ENCODE data around the gene PLPPR4.
"Not testable (repeated sequence)": the region's sequence is repeated elsewhere in the genome, so short reads cannot be mapped to it uniquely, and the experiment has no call there.

The PLPPR4 gene, protein sequence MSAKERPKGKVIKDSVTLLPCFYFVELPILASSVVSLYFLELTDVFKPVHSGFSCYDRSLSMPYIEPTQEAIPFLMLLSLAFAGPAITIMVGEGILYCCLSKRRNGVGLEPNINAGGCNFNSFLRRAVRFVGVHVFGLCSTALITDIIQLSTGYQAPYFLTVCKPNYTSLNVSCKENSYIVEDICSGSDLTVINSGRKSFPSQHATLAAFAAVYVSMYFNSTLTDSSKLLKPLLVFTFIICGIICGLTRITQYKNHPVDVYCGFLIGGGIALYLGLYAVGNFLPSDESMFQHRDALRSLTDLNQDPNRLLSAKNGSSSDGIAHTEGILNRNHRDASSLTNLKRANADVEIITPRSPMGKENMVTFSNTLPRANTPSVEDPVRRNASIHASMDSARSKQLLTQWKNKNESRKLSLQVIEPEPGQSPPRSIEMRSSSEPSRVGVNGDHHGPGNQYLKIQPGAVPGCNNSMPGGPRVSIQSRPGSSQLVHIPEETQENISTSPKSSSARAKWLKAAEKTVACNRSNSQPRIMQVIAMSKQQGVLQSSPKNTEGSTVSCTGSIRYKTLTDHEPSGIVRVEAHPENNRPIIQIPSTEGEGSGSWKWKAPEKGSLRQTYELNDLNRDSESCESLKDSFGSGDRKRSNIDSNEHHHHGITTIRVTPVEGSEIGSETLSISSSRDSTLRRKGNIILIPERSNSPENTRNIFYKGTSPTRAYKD

DNA sequence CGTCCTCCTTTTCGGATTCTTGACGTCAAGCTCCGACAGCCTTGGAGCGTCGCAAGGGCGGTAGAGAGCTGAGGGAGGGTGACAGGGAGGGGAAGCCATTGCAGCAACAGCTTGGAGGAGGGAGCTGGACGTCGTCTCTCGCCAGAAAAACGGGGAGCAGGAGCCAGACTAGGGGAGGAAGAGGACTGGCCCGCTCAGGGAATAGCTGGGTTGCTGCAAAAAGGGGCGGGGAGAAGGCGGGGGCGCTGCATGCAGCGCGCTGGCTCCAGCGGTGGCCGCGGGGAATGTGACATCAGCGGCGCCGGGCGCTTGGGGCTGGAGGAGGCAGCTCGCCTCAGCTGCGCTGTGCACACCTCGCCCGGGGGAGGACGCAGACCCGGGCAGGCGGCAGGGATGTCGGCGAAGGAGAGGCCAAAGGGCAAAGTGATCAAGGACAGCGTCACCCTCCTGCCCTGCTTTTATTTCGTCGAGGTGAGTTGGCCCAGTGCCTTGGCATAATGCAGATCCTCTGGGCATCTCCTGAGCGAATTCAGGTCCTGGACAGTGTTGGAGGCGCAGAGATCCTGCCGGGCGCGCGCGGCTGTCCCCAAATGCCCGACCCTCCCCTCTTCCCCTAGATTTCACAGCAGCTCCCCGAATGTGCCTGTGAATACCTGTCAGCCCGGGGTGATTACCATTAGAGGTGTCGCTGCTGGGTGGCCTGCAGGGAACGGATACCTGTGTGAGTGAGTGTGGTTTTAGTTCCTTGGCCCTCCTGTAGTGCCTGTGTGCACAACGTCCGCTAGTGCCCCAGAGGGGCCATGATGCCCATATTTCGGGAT, at the start of gene PLPPR4:
TSS of gene PLPPR4 (plus strand) at position 292 of the 821 bp plus-strand sequence. CDS start at position 394, 102 bp downstream.
- no peak for DNase-seq

DNA sequence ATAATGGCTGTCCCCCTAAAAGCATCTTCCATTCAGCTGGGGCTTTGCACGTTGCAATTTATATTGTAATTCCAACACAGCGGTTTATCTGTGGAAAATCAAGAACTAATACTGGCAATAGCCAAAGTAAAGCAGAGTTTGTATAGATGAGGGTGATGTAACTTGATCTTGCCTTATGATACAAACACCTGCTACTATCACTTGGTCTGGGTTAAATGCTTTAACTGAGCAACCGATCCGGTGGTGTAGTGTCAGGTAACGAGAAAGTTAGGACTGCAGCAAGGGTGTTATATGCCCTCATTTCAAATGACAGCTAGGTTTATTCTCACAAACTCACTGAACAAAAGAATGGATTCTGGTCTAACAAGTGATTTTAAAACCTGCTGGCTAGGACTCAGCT, 47.3 kb upstream of the PLPPR4 start:
- DNase-seq: no peak

DNA sequence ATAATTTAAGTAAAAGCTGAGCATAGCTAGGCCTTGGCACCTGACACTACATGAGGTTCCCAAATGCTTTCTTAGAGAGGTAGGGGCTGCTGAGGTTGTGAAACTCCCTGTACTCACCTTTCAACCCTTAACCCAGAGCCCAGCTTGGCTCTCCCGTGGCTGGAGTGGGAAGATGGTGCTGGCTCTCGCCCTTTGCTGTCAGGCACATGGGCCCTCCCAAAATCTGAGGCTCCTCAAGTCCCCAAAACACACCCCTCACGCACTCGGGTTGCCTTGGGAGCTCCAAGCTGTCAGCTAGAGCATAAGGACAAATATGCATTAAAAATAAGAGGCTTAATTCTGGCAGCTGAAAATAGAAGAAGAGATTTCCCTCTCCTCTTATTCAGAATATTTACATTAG, 46.7 kb upstream of the PLPPR4 start:
- no peak for DNase-seq

GRCh38 chr1:99218572-99218971, 45.7 kb upstream of the PLPPR4 start:
- no peak for DNase-seq

DNA sequence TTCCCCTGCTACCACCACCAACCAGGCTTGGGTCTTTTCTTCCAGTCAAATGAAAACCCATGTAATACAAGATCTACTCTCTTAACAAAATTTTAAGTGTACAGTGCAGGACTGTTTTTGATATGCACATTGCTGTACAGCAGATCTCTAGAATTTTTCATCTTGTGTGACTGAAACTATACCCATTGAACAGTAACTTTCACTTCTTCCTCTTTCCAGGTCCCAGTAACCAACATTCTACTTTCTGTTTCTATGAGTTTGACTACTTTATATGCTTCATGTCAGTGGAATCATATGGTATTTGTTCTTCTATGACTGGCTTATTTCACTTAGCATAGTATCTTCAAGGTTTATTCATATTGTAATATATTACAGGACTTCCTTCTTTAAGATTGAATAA, 45.3 kb upstream of the PLPPR4 start:
- no peak for DNase-seq

DNA sequence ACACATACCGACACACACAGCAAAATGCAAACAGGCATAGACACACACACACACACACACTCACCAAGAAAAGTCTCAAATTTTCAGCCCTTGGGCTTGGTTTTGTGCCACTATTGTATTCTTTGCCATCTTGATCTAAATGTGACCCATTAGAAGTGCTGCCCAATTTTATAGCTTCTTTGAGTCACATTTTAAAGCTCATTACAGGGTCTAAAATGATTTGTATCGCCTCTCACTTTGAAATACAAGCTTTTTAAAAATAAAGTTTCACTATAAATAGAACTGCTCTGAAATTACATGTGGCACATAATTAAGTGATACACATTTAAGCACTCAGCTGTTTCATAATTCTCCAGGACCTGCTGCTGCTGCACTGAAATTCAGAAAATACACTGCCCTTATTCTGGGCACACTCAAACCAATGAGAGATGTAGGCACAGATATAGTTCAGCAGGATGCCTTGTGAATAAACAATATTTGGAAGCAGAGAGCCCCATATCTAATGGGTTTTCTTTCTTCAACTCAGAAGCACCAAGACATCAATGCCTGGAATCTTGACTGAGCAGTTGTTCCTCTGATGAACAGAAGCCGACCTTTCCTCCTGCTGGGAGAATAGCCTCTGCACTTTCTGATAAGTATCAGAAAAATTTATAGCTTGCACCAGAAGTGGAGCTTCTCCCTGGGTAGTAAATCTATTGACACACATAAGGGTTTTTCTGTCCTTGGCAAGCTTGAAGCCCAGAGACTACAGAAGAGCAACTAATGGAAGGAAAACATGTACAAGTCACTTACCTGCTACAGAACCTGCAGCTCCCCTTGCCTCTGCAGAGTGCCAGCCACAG, 37.0 kb upstream of the PLPPR4 start:
- no peak for DNase-seq

GRCh38 chr1:99228153-99228552, 36.1 kb upstream of the PLPPR4 start:
- DNase-seq: no peak

- DNase-seq: no peak
Measured at GRCh38 chr1:99229122-99229521, 35.2 kb upstream of the PLPPR4 start.

GRCh38 chr1:99230695-99231094, 33.6 kb upstream of the PLPPR4 start:
- no peak for DNase-seq

GRCh38 chr1:99232172-99232571, 32.1 kb upstream of the PLPPR4 start:
- DNase-seq: no peak

GRCh38 chr1:99233446-99233845, 30.8 kb upstream of the PLPPR4 start:
- no peak for DNase-seq

GRCh38 chr1:99236756-99237155, 27.5 kb upstream of the PLPPR4 start:
- DNase-seq: no peak

GRCh38 chr1:99239690-99240089, 24.6 kb upstream of the PLPPR4 start:
- DNase-seq: no peak

- DNase-seq: no peak
Measured at GRCh38 chr1:99240621-99241020, 23.7 kb upstream of the PLPPR4 start.

GRCh38 chr1:99246152-99246551, 18.1 kb upstream of the PLPPR4 start:
- DNase-seq: no peak

- no peak for DNase-seq
Measured at GRCh38 chr1:99247199-99247598, 17.1 kb upstream of the PLPPR4 start.

- no peak for DNase-seq
Measured at GRCh38 chr1:99250728-99251127, 13.6 kb upstream of the PLPPR4 start.

DNA sequence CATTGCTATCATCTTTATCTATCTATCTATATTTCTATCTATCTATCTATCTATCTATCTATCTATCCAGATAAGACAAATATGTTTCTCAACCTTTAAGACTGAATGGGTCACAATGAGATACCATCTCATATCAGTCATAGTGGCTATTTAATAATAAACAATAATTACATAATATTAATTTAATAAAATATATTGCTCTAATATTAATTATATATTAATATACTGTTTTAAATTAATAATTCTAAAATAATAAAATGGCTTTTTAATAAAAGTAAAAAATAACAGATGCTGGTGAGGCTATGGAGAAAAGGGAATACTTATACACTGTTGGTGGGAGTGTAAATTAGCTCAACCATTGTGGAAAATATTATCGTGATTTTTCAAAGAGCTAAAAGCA, 13.0 kb upstream of the PLPPR4 start:
- DNase-seq: no peak

DNA sequence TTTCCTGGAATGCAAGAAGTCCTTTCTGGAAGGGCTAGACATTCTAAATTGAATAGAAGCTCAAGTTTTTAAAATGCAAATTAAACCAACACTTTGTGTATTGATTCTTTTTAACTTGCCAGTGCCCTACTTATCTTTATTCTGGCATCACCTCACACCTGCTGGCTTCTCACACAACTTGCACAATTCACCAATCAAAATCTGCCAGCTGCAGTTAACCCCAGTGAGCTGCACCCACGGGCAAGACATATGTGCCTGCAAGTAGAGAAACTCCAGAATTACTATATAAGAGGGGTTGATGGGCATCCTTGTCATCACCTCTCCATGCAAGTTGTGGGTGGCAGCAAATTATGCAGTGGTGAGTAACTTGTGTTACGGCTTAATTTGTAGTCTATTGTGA, 11.7 kb upstream of the PLPPR4 start:
- DNase-seq: no peak

DNA sequence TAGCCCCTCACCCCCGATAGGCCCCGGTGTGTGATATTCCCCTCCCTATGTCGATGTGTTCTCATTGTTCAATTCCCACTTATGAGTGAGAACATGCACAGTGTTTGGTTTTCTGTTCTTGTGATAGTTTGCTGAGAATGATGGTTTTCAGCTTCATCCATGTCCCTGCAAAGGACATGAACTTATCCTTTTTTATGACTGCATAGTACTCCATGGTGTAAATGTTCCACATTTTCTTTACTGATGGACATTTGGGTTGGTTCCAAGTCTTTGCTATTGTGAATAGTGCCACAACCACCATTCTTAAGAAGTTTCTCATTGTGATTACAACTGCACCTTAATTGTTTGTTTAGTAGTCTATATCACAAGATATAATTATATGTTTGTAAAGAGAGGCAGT, 3.9 kb upstream of the PLPPR4 start:
- not testable (repeated sequence) for DNase-seq

- DNase-seq: no peak
Measured at GRCh38 chr1:99265124-99265523, 832 bp downstream of the PLPPR4 start.

DNA sequence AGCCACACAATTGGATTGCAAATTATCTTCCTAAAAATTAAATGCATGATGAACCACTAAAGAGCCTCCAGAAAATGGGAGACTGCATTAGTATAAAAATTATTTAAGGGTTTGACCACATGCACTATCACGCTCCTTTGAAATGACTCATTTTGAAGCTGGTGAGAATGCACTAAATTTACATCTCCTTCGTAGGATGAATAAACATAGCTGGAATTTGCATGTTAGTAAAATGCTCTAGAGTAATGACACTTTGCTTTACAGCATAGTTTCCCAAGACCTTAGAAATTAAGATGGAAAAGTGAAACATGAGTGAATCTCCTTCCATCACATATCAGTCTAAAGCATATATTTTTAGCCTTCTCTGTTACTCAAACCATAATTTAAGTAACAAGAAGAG, 2.4 kb downstream of the PLPPR4 start:
- DNase-seq: no peak

DNA sequence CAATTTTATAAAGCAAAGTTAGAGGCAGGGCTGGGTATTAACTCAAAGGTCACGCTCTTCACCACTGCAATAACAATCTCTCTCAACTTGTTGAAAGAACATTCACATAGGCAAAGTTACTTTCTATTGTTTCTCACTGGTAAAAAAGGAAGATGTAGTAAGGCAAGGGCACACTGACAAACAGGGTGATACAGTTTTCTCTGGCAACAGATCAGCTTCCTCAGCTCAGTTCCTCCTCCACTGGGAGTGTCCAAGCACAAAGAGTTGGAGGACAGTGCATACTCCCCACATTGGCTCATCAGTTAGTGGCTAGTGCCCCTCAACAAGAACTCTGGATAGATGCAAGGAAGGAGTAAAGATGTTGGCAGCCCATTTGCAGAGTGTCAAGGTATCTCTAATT, 3.7 kb downstream of the PLPPR4 start:
- DNase-seq: no peak

Measured in NCI-H2029 (cell line).